Measurements from ENCODE around the gene AGPAT4.
"Not testable (repeated sequence)": the region's sequence is repeated elsewhere in the genome, so short reads cannot be mapped to it uniquely, and the experiment has no call there.

AGPAT4 gene

GRCh38 chr6:161198783-161199460 is 74.9 kb downstream of the AGPAT4 start:
- DNase-seq = no peak

DNA sequence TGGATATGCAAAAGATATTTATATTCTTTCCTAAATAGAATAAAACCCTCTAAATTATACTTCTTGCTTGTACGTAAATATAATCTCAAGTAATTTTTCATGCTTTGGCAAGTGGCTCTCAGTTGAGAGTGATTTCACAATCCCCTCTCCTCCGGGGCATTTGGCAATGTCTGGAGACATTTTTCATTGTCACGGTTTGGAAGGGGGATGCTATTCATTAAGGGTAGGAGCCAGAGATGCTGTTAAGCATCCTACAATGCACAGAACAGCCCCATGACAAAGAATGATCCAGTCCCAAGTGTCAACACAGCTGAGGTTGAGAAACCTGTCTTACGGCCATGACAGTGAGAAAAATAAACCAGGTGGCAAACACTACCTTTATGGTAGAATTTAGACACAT is 75.7 kb downstream of the AGPAT4 start:
- DNase-seq = no peak

- no peak for DNase-seq
Observed at GRCh38 chr6:161195386-161195785, 78.5 kb downstream of the AGPAT4 start.

- no peak for DNase-seq
Observed at GRCh38 chr6:161194374-161194773, 79.5 kb downstream of the AGPAT4 start.

DNA sequence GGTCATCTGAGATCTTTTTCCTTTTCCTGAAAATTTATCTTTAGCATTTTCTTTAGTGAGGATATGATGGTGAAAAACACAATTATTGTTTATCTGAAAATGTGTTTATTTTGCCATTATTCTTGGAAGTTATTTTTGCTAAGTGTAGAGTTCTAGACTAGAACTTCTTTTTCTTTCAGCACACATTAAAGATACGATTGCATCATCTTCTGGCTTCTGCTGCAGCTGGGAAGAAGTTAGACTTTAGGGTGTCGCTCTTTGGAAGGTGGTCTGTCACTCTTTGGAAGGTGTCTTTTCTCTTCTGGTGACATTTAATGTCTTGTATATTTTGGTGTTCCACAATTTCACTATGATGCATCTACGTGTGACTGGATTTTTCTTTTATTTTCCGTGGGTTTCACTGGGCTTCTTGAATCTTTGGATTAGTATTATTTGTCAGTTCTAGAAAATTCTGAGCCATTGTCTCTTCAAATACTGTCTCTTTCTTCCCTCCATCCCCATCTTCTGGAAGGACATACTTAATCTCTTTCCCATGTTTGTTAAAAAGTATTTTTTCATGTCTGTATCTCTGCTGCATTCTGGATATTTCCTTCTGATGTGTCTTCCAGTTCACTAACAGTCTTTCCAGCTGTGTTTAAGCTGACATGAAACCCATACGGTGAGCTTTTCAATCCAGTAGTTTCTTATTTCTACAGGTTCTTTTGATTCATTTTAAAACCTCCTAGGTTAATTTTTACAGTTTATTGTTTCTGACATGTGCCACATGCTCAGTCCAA is 81.0 kb downstream of the AGPAT4 start:
- DNase-seq = no peak

DNA sequence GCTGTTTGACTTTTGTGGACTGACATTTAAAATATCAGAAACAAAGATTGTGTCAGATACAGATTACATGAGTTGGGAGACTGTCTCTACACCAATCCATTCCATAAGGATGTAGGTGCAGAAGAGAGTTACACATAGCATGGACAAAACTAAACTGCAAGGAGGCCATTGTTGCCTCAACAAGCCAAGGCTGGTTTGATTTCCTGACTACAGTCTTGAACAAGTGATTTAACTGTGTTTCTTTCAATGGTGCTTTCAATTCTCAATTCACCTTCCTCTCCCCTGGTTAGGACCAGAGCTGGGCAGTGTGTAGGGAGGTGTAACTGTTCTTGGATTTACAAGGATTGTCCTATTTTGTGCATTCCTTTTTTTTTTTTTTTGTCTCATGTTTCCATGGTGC is 82.2 kb downstream of the AGPAT4 start:
- no peak for DNase-seq

GRCh38 chr6:161191007-161191406 is 82.9 kb downstream of the AGPAT4 start:
- DNase-seq = no peak

GRCh38 chr6:161189891-161190290 is 84.0 kb downstream of the AGPAT4 start:
- DNase-seq = no peak

- no peak for DNase-seq
Observed at GRCh38 chr6:161188547-161189465, 85.1 kb downstream of the AGPAT4 start.

DNA sequence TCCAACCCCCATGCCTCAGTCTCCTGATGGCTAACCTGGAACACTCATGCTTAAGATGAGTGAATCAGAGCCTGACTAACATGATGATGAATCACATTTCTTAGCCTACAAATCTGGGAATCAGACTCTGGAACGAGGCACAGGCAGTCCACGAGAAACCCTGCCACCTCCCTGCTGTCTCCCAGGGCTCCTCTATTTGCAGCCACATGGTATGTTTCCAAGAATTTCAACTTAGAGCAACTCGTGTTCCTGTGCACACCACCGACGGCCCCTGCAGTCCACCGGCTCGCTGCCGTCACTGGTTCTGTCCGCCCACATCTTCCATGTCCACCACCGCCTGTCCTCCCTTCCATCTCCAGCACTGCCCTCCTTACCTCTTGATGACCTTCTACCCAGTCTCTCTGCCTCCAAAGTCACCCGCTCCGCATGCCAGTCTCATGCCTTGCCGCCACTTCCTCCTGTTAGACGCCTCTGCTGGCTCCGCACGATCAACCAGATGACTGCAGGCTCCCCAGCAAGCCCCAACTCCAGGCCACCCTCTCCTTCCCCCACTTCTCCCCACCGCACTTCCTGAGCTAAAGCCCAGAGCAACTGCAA is 87.6 kb downstream of the AGPAT4 start:
- DNase-seq = no peak

DNA sequence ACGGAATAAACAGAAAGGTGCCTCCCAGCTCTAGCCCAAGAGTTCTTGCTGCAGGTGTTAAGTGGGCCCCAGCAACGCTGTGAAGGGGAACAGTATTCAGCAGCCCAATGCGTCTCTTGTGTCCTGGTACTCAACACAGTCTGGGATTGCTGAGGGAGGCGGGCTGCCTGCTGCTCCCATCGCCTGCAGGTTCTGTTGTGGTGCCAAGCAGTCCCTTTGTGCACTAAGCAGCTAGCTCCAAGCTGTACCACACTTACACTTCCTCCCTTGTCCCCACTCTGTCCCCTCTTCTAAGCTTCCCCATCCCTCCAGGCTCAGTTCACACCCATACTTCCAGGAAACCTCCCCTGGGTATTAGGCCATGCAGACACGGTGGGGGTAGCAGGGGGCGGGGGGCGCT is 92.7 kb downstream of the AGPAT4 start:
- no peak for DNase-seq

GRCh38 chr6:161178155-161178554 is 95.7 kb downstream of the AGPAT4 start:
- DNase-seq = not testable (repeated sequence)

GRCh38 chr6:161176428-161176827 is 97.4 kb downstream of the AGPAT4 start:
- DNase-seq = not testable (repeated sequence)

- not testable (repeated sequence) for DNase-seq
Observed at GRCh38 chr6:161172769-161173168, 101.1 kb downstream of the AGPAT4 start.

DNA sequence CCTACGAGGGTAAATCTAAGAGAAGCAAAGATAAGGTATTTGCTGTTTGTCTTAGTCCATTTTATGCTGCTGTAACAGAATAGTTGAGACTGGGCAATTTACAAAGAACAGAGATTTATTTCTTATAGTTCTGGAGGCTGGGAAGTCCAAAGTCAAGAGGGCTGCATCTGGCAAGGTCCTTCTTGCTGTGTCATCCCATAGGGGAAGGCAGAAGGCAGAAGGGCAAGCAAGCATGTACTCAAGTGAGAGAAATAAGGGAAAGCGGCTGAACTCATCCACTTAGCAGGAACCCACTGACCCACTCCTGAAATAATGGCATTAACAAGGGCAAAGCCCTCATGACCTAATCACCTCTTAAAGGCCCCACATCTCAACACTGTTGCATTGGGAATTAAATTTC is 102.7 kb downstream of the AGPAT4 start:
- DNase-seq = no peak

GRCh38 chr6:161169696-161170095 is 104.2 kb downstream of the AGPAT4 start:
- no peak for DNase-seq

- no peak for DNase-seq
Observed at GRCh38 chr6:161169035-161169434, 104.8 kb downstream of the AGPAT4 start.

- no peak for DNase-seq
Observed at GRCh38 chr6:161168281-161168891, 105.5 kb downstream of the AGPAT4 start.

GRCh38 chr6:161166677-161167076 is 107.2 kb downstream of the AGPAT4 start:
- no peak for DNase-seq

GRCh38 chr6:161166176-161166575 is 107.7 kb downstream of the AGPAT4 start:
- no peak for DNase-seq

DNA sequence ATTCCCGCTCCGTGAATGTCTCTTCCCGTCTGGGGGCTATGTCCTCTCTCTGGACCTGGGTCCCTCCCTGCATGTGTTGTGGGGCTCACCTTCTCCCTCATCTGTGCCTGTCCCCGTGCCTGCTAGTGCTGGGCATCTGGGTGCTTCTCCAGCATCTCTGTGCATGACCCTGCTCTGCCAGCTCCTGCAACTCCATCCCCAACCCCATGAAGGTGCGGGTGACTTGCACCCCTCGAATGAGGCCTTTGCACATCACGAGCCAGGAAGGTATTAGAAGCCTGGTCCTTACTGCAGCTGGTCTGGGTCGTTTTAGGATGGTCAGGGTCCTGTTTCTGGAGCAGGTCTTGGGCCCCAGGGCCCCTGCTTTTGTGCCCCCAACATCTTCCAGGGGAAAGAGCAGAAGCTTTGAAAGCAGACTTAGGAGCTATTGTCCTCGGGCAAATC is 109.7 kb downstream of the AGPAT4 start:
- DNase-seq = no peak

- no peak for DNase-seq
Observed at GRCh38 chr6:161163466-161164181, 110.2 kb downstream of the AGPAT4 start.
